ENCODE data around the gene TLK1.

- TF ChIP-seq, protein P1, sequence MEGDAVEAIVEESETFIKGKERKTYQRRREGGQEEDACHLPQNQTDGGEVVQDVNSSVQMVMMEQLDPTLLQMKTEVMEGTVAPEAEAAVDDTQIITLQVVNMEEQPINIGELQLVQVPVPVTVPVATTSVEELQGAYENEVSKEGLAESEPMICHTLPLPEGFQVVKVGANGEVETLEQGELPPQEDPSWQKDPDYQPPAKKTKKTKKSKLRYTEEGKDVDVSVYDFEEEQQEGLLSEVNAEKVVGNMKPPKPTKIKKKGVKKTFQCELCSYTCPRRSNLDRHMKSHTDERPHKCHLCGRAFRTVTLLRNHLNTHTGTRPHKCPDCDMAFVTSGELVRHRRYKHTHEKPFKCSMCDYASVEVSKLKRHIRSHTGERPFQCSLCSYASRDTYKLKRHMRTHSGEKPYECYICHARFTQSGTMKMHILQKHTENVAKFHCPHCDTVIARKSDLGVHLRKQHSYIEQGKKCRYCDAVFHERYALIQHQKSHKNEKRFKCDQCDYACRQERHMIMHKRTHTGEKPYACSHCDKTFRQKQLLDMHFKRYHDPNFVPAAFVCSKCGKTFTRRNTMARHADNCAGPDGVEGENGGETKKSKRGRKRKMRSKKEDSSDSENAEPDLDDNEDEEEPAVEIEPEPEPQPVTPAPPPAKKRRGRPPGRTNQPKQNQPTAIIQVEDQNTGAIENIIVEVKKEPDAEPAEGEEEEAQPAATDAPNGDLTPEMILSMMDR (IDR thresholded peaks at IDR 0.05; ENCODE audit: insufficient read depth, low read depth, low read length), result no peak
- TF ChIP-seq EZH2 (IDR thresholded peaks at IDR 0.05; ENCODE audit: insufficient read depth, low read length), result no peak
Observed at GRCh38 chr2:171201271-171201670, 40.6 kb upstream of the TLK1 start.

Data from astrocyte (in vitro differentiated cells and primary cell).